ENCODE data around the gene LENG9.
"Not testable (repeated sequence)": the region's sequence is repeated elsewhere in the genome, so short reads cannot be mapped to it uniquely, and the experiment has no call there.

Gene LENG9

GRCh38 chr19:54470276-54470887 lies 6.8 kb upstream of the LENG9 start:
- no peak overlapping the region for H3K18ac ChIP-seq (ENCODE audit: low read length)
- H3K14ac ChIP-seq (ENCODE audit: low read length), result no peak overlapping the region
- no peaks in the 10 kb centered on the region for H3K79me1 ChIP-seq (ENCODE audit: low read depth, low read length)
- H3K23ac ChIP-seq (ENCODE audit: low read depth, low read length, poor library complexity), result no peak overlapping the region
- H2BK5ac ChIP-seq (ENCODE audit: low read length), result no peak overlapping the region
- H2AK5ac ChIP-seq (ENCODE audit: low read depth, low read length), result no peak overlapping the region
- H3K36me3 ChIP-seq (replicated peaks in 1 of 2; ENCODE audit: control insufficient read depth in 2 of 2, insufficient read depth in 2 of 2, low read length in 2 of 2), result no peaks in the 10 kb centered on the region
- H2BK15ac ChIP-seq (ENCODE audit: low read length), result no peak overlapping the region
- peaks cover 13 to 18% of the 10 kb centered on the region in 2 donors for H3K4me1 ChIP-seq (ENCODE audit: control insufficient read depth in 2 of 2, insufficient read depth in 1 of 2, low read depth in 1 of 2, low read length in 2 of 2)
- no peak for DNase-seq (ENCODE audit: low spot score)
- peaks cover 0 to 25% (median 0%) of the 10 kb centered on the region in 3 experiments for H3K27me3 ChIP-seq (ENCODE audit: control insufficient read depth in 3 of 3, insufficient read depth in 3 of 3, low read depth in 1 of 3, low read length in 3 of 3)
- no CpG with 5 or more reads among the region's 10 CpGs for WGBS, 2 donors (ENCODE audit: extremely low coverage in 2 of 2, insufficient read length in 2 of 2, insufficient replicate concordance in 1 of 2)
- no peak overlapping the region for H3K4me2 ChIP-seq (ENCODE audit: insufficient read depth, low read length, poor library complexity, severe bottlenecking)
- peaks cover 0 to 2% of the 10 kb centered on the region in 2 donors for H3K9me3 ChIP-seq (replicated peaks in 1 of 2; ENCODE audit: control insufficient read depth in 2 of 2, insufficient read depth in 1 of 2, low read depth in 1 of 2, low read length in 2 of 2)
- H2BK12ac ChIP-seq (ENCODE audit: low read length), result no peak overlapping the region
- no peak overlapping the region for H3K27ac ChIP-seq (replicated peaks; ENCODE audit: low read length)
- no peak overlapping the region for H4K91ac ChIP-seq (ENCODE audit: low read depth, low read length, poor library complexity)
- H3K4me3 ChIP-seq (ENCODE audit: low read length in 2 of 2), result no peak overlapping the region
- no peak overlapping the region for H4K8ac ChIP-seq (ENCODE audit: low read depth, low read length)
- no peak overlapping the region for H2AFZ ChIP-seq (ENCODE audit: low read length)
- H3K9ac ChIP-seq (ENCODE audit: low read depth, low read length, poor library complexity), result no peak overlapping the region
- H3K4ac ChIP-seq (ENCODE audit: low read length), result no peak overlapping the region
- no peak overlapping the region for H2BK120ac ChIP-seq (ENCODE audit: low read depth, low read length)

GRCh38 chr19:54469496-54469934 lies 5.9 kb upstream of the LENG9 start:
- H3K27ac ChIP-seq (replicated peaks; ENCODE audit: low read length), result no peak overlapping the region
- H3K14ac ChIP-seq (ENCODE audit: low read length), result no peak overlapping the region
- H2BK5ac ChIP-seq (ENCODE audit: low read length), result no peak overlapping the region
- peaks cover 0 to 2% of the 10 kb centered on the region in 2 donors for H3K9me3 ChIP-seq (replicated peaks in 1 of 2; ENCODE audit: control insufficient read depth in 2 of 2, insufficient read depth in 1 of 2, low read depth in 1 of 2, low read length in 2 of 2)
- no peak overlapping the region for H2AK5ac ChIP-seq (ENCODE audit: low read depth, low read length)
- no peak overlapping the region for H3K9ac ChIP-seq (ENCODE audit: low read depth, low read length, poor library complexity)
- no peak for DNase-seq (ENCODE audit: low spot score)
- no peak overlapping the region for H4K91ac ChIP-seq (ENCODE audit: low read depth, low read length, poor library complexity)
- no peak overlapping the region for H2BK12ac ChIP-seq (ENCODE audit: low read length)
- H3K4me3 ChIP-seq (ENCODE audit: low read length in 2 of 2), result no peak overlapping the region
- H3K36me3 ChIP-seq (replicated peaks in 1 of 2; ENCODE audit: control insufficient read depth in 2 of 2, insufficient read depth in 2 of 2, low read length in 2 of 2), result no peaks in the 10 kb centered on the region
- no peak overlapping the region for H3K23ac ChIP-seq (ENCODE audit: low read depth, low read length, poor library complexity)
- no peaks in the 10 kb centered on the region for H3K79me1 ChIP-seq (ENCODE audit: low read depth, low read length)
- no peak overlapping the region for H3K4me2 ChIP-seq (ENCODE audit: insufficient read depth, low read length, poor library complexity, severe bottlenecking)
- peaks cover 13 to 18% of the 10 kb centered on the region in 2 donors for H3K4me1 ChIP-seq (ENCODE audit: control insufficient read depth in 2 of 2, insufficient read depth in 1 of 2, low read depth in 1 of 2, low read length in 2 of 2)
- H2BK120ac ChIP-seq (ENCODE audit: low read depth, low read length), result no peak overlapping the region
- no peak overlapping the region for H2BK15ac ChIP-seq (ENCODE audit: low read length)
- no peak overlapping the region for H3K4ac ChIP-seq (ENCODE audit: low read length)
- H4K8ac ChIP-seq (ENCODE audit: low read depth, low read length), result no peak overlapping the region
- no peak overlapping the region for H2AFZ ChIP-seq (ENCODE audit: low read length)
- H3K27me3 ChIP-seq (ENCODE audit: control insufficient read depth in 3 of 3, insufficient read depth in 3 of 3, low read depth in 1 of 3, low read length in 3 of 3), result peaks cover 0 to 29% (median 0%) of the 10 kb centered on the region in 3 experiments
- no peak overlapping the region for H3K18ac ChIP-seq (ENCODE audit: low read length)
- no CpG with 5 or more reads among the region's 8 CpGs for WGBS, 2 donors (ENCODE audit: extremely low coverage in 2 of 2, insufficient read length in 2 of 2, insufficient replicate concordance in 1 of 2)

GRCh38 chr19:54466110-54466480 lies 2.5 kb upstream of the LENG9 start:
- H3K27ac ChIP-seq (replicated peaks; ENCODE audit: low read length); H4K91ac ChIP-seq (ENCODE audit: low read depth, low read length, poor library complexity); H3K9me3 ChIP-seq (replicated peaks in 1 of 2; ENCODE audit: control insufficient read depth in 2 of 2, insufficient read depth in 1 of 2, low read depth in 1 of 2, low read length in 2 of 2); H3K23ac ChIP-seq (ENCODE audit: low read depth, low read length, poor library complexity); H3K79me1 ChIP-seq (ENCODE audit: low read depth, low read length); H2AK5ac ChIP-seq (ENCODE audit: low read depth, low read length); H2BK15ac ChIP-seq (ENCODE audit: low read length); H3K4me3 ChIP-seq (ENCODE audit: low read length in 2 of 2); DNase-seq (ENCODE audit: low spot score); H3K4me2 ChIP-seq (ENCODE audit: insufficient read depth, low read length, poor library complexity, severe bottlenecking); H3K4ac ChIP-seq (ENCODE audit: low read length); H3K18ac ChIP-seq (ENCODE audit: low read length); H4K8ac ChIP-seq (ENCODE audit: low read depth, low read length); H2AFZ ChIP-seq (ENCODE audit: low read length); H2BK5ac ChIP-seq (ENCODE audit: low read length); H3K9ac ChIP-seq (ENCODE audit: low read depth, low read length, poor library complexity); H2BK12ac ChIP-seq (ENCODE audit: low read length); H2BK120ac ChIP-seq (ENCODE audit: low read depth, low read length); H3K14ac ChIP-seq (ENCODE audit: low read length): not testable (repeated sequence)
- H3K27me3 ChIP-seq (ENCODE audit: control insufficient read depth in 3 of 3, insufficient read depth in 3 of 3, low read depth in 1 of 3, low read length in 3 of 3), result peaks cover 0 to 24% (median 0%) of the 10 kb centered on the region in 3 experiments
- peaks cover 5 to 13% of the 10 kb centered on the region in 2 donors for H3K4me1 ChIP-seq (ENCODE audit: control insufficient read depth in 2 of 2, insufficient read depth in 1 of 2, low read depth in 1 of 2, low read length in 2 of 2)
- WGBS, 2 donors (ENCODE audit: extremely low coverage in 2 of 2, insufficient read length in 2 of 2, insufficient replicate concordance in 1 of 2), result no CpG with 5 or more reads among the region's 14 CpGs
- peaks cover 9 to 14% of the 10 kb centered on the region in 2 donors for H3K36me3 ChIP-seq (replicated peaks in 1 of 2; ENCODE audit: control insufficient read depth in 2 of 2, insufficient read depth in 2 of 2, low read length in 2 of 2)

- peak overlapping the region; percentile 96 for H3K4me2 ChIP-seq (ENCODE audit: insufficient read depth, low read length, poor library complexity, severe bottlenecking)
- H3K14ac ChIP-seq (ENCODE audit: low read length), result no peak overlapping the region
- peak overlapping the region; percentile 39 for H3K18ac ChIP-seq (ENCODE audit: low read length)
- H2BK5ac ChIP-seq (ENCODE audit: low read length), result no peak overlapping the region
- H2BK120ac ChIP-seq (ENCODE audit: low read depth, low read length), result no peak overlapping the region
- peak overlapping the region; percentile 41 for H2BK12ac ChIP-seq (ENCODE audit: low read length)
- WGBS, 2 donors (ENCODE audit: extremely low coverage in 2 of 2, insufficient read length in 2 of 2, insufficient replicate concordance in 1 of 2), result no CpG with 5 or more reads among the region's 49 CpGs
- no peak overlapping the region for H3K27ac ChIP-seq (replicated peaks; ENCODE audit: low read length)
- peak overlapping the region; percentile 84 for H2AK5ac ChIP-seq (ENCODE audit: low read depth, low read length)
- DNase-seq (ENCODE audit: low spot score), result no peak
- H2AFZ ChIP-seq (ENCODE audit: low read length), result no peak overlapping the region
- no peaks in the 10 kb centered on the region for H3K79me1 ChIP-seq (ENCODE audit: low read depth, low read length)
- no peak overlapping the region for H3K9ac ChIP-seq (ENCODE audit: low read depth, low read length, poor library complexity)
- peak overlapping the region; percentile 74 for H2BK15ac ChIP-seq (ENCODE audit: low read length)
- H4K8ac ChIP-seq (ENCODE audit: low read depth, low read length), result peak overlapping the region; percentile 96
- H3K36me3 ChIP-seq (replicated peaks in 1 of 2; ENCODE audit: control insufficient read depth in 2 of 2, insufficient read depth in 2 of 2, low read length in 2 of 2), result peaks cover 13 to 19% of the 10 kb centered on the region in 2 donors
- no peaks in the 10 kb centered on the region for H3K9me3 ChIP-seq (replicated peaks in 1 of 2; ENCODE audit: control insufficient read depth in 2 of 2, insufficient read depth in 1 of 2, low read depth in 1 of 2, low read length in 2 of 2)
- no peak overlapping the region for H3K4ac ChIP-seq (ENCODE audit: low read length)
- H3K4me3 ChIP-seq (ENCODE audit: low read length in 2 of 2), result no peak overlapping the region
- no peak overlapping the region for H4K91ac ChIP-seq (ENCODE audit: low read depth, low read length, poor library complexity)
- peak overlapping the region; percentile 80 for H3K23ac ChIP-seq (ENCODE audit: low read depth, low read length, poor library complexity)
- peaks cover 0 to 18% (median 0%) of the 10 kb centered on the region in 3 experiments for H3K27me3 ChIP-seq (ENCODE audit: control insufficient read depth in 3 of 3, insufficient read depth in 3 of 3, low read depth in 1 of 3, low read length in 3 of 3)
- peaks cover 2 to 11% of the 10 kb centered on the region in 2 donors for H3K4me1 ChIP-seq (ENCODE audit: control insufficient read depth in 2 of 2, insufficient read depth in 1 of 2, low read depth in 1 of 2, low read length in 2 of 2)
Measured at GRCh38 chr19:54465426-54466109, 2.0 kb upstream of the LENG9 start.
